Naive thymus-derived CD8-positive, alpha-beta T cell (primary cell): ENCODE data around the gene LPP. TPM values are rescaled to one million over a fixed set of nuclear protein-coding genes. Genes with fewer than 3 reads are reported as not detected.

Experiments
- ATAC-seq, 2 donors: fragments of 150-1000 bp; cut with Tn5 transposase in 1 of 2; sonication (Bioruptor Pico), chemical (Tn5 transposase) in 1 of 2; 1 replicate in 1 of 2; 2 replicates in 1 of 2; pipeline ENCODE4 v1.10.0; 2021; ENCODE audit warnings: mild to moderate bottlenecking in 2 of 2, moderate library complexity in 2 of 2
- POLR2A ChIA-PET: fragments of 350-600 bp; sonication (Branson Sonifier 250); formaldehyde crosslinking; loops from one replicate; lab custom pipeline; 2021; ENCODE audit warnings: antibody characterized with exemption; lab: Charles Lee
- DNase-seq, 10 donors: peaks; one replicate each; pipeline versions ENCODE4 v3.0.0 to v3.0.0-alpha.2; 2020 to 2022
- H3K27ac Mint-ChIP-seq, 10 donors: one replicate each; pipeline ENCODE4 v1.8.0; 2020 to 2022; ENCODE audit warnings: mild to moderate bottlenecking in 10 of 10, mixed read lengths in 10 of 10, moderate library complexity in 4 of 10, inconsistent platforms in 1 of 10
- H3K27me3 Mint-ChIP-seq, 5 donors: one replicate each; pipeline ENCODE4 v1.8.0; 2021 to 2022; ENCODE audit warnings: mixed read lengths in 5 of 5
- H3K36me3 Mint-ChIP-seq, 3 donors: one replicate each; pipeline ENCODE4 v1.8.0; 2020 to 2022; ENCODE audit warnings: mixed read lengths in 3 of 3, mild to moderate bottlenecking in 2 of 3, inconsistent platforms in 1 of 3
- H3K4me1 Mint-ChIP-seq, 4 donors: one replicate each; pipeline ENCODE4 v1.8.0; 2021 to 2022; ENCODE audit warnings: mixed read lengths in 4 of 4
- H3K4me3 Mint-ChIP-seq, 10 donors: one replicate each; pipeline ENCODE4 v1.8.0; 2020 to 2022; ENCODE audit warnings: mild to moderate bottlenecking in 10 of 10, mixed read lengths in 10 of 10, moderate library complexity in 6 of 10, inconsistent platforms in 1 of 10
- H3K9me3 Mint-ChIP-seq, 9 donors: one replicate each; pipeline ENCODE4 v1.8.0; 2020 to 2022; ENCODE audit warnings: mixed read lengths in 9 of 9, mild to moderate bottlenecking in 3 of 9, inconsistent platforms in 1 of 9, moderate library complexity in 1 of 9
- polyA plus RNA-seq, 3 donors: library from polyadenylated mRNA; unstranded; fragments of 300-500 nt; fragmentation: Illumina TruSeq; gene quantifications; one replicate each; pipeline ENCODE4 v1.2.3, GENCODE V29; 2021
- total RNA-seq, 8 experiments: library from RNA in 2 of 8; stranded (reverse) in 2 of 8; gene quantifications; one replicate each; pipeline ENCODE4 v1.2.3 and lab custom pipeline; 2021 to 2026

Gene LPP
- total and polyA plus RNA-seq, 5 experiments from 2014 or later = 4.9 to 12.5 (median 7.7) TPM

DNA sequence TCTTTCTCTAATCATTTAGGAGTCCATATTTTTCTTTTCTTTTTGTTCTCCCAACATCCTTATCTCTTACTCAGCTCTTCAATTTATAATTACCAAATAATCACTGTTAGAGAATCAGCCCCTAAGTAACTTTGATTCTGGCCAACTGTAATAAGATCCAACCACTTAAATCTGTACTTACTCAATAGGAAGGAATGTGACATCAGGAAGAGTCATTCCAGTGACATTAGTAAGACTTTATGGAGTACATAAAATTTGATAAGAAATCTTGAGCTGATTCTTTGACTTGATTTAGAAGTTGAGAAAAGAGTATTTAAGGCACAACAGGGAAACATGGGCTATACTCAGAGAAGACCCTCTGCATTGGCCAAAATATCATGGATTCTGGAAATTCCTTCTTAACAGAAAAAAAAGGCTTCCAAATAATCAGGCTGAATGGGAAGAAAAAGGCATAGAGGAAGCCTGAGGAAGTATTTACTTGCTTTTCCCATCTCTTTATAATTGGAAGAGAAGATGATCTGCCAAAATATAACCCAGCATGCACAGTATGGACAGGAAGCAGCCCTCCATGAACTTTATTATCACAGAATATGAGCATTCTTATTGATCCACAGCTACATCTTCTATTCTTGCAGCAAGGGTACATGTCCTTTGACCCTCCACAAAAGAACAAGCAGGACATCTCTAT lies 728.1 kb downstream of the LPP start:
- POLR2A ChIA-PET = no interaction called here

DNA sequence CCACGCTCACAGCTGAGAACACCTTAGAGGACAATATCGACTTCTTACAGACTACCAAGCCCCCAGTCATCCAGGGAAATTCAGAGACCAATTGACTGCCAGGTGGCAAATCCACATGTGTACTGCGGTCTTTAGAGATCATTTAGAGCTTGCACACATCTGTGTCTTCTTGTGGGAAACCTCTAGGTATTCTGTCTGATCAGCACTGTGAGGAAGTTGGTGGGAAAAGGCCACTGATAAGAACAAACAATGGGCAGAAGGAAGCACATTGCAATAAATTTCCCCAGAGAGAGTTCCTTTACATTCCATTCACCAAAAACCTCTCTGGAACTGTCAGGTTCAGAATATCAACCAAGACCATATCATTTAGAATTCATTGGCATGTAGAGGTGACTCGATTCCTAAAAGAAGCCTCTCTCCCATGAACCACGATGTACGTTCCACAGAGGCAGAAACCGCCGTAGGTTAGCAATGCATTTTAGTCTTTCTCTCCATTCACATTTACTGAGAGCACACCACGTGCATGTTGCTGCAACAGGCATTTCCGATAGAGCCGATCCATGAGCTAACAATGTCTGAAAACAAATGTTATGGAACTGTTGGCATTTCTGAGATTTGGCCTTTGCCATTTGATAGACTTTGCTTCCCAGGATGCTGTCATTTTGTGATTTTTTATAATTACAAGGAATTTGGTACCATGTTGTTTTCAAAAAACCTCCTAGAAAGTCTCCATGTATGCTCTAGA lies 730.5 kb downstream of the LPP start:
- Mint-ChIP-seq H3K27me3 (no peaks in the 10 kb centered on the region), H3K4me3 (no peak overlapping the region), H3K9me3 (no peaks in the 10 kb centered on the region), H3K27ac (no peak overlapping the region), H3K4me1 (no peaks in the 10 kb centered on the region), H3K36me3 (peaks cover 5 to 20% (median 20%) of the 10 kb centered on the region in 3 donors)
- POLR2A ChIA-PET = interaction anchor here (0.5 to 1.1 kb wide), 2 partner anchors 32 to 861 kb away, joined by 3 read pairs; no protein-coding TSS in a partner anchor
- no peak for ATAC-seq
- DNase-seq = no peak

More for the DNA sequence above, 728.1 kb downstream of the LPP start:
- Mint-ChIP-seq H3K27me3 (no peaks in the 10 kb centered on the region), H3K36me3 (peaks cover 10 to 31% (median 23%) of the 10 kb centered on the region in 3 donors), H3K4me3 (no peak overlapping the region), H3K9me3 (no peaks in the 10 kb centered on the region), H3K27ac (no peak overlapping the region), H3K4me1 (no peaks in the 10 kb centered on the region)
- no peak for DNase-seq
- no peak for ATAC-seq

DNA sequence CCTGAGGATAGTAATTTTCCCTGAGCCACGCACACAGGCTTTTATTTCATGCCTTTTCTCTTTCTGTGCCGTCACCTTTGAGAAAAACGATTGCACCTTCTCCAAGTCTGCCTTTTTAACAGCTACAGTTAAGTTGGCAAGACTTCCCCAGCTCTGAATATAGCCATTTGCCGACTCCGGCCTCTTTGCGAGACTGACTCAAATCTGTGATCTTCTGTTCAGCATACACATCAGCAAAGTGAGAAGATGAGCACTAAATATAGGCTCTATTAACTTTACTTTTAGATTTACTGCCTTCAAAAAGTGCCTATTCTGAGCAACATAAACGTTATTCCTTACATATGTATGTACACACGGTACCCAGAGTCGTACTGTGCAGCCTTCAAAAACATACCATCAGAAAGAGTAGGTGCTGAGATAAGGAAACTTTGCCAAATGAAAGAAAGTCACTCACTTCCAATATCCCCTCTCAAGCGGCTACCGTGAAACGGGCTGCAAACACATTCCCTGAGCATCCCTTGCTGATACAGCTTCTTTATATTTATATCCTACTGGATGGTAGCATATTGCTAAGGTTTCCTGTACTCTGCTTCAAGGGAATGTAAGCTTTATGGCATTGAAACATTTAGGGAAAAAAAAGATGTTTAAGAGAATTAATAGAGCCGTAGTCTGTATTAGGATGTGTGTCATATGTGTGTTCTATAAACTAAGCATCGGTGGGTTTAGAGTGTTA lies 734.5 kb downstream of the LPP start:
- DNase-seq (no peak), ATAC-seq (no peak)
- H3K4me3 Mint-ChIP-seq = no peak overlapping the region
- no peaks in the 10 kb centered on the region for H3K4me1 Mint-ChIP-seq
- no peaks in the 10 kb centered on the region for H3K27me3 Mint-ChIP-seq
- H3K36me3 Mint-ChIP-seq = peaks cover 0 to 7% (median 4%) of the 10 kb centered on the region in 3 donors
- POLR2A ChIA-PET = no interaction called here
- no peaks in the 10 kb centered on the region for H3K9me3 Mint-ChIP-seq
- H3K27ac Mint-ChIP-seq = no peak overlapping the region

DNA sequence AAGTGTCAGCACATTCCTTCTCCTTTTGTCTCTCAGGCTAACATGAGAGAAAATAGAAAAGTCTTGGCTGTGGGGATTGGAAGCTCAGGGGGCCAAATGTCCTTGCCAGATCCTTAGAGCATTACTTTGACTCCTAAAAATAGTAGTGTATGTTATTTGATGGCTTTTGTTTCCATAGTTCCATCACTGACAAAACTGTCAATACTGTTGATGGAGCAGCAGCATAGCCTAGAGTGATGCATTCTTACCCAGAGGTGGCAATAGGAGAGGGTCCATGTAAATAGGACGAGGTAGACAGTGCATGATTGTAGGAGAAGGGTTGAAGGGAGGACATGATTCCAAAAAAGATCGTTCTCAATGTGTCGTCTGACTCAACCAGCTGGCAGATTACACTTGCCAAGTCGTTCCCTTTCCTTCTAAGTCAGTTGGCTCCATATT lies 735.1 kb downstream of the LPP start:
- Mint-ChIP-seq H3K36me3 (peaks cover 0 to 7% (median 4%) of the 10 kb centered on the region in 3 donors), H3K27me3 (no peaks in the 10 kb centered on the region), H3K9me3 (no peaks in the 10 kb centered on the region), H3K4me1 (no peaks in the 10 kb centered on the region), H3K4me3 (no peak overlapping the region), H3K27ac (no peak overlapping the region)
- ATAC-seq (no peak), DNase-seq (no peak)
- POLR2A ChIA-PET = no interaction called here

DNA sequence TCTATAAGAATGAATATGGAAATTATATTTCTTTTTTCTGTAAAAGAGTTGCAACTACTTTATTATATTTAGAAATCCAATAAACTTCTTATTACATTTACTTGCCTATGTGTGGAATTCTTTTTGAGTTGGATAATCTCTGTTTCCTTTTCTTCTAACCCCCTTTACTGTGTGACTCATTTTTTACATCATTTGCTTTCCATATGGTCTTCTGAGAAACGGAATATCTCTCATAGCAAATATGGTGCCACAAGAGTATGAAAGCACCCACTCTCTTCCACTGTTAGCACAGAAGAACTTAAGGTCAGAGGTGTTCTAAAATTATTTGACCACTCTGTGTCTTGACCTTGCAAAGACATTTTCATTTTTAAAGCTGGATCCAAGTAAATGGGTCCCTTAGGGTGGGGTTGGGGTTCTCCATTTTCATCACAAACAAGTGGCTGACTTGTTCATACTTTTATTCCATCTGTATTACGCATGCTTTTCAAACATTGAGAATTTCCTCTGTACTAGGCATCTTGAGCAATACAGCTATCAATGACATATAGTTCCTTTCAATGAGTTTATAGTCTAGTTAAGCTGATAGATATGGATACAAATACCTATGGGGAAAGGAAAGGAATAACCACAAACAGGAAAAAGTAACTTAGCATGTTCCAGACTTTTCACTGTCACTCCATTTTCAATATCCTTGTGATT lies 736.8 kb downstream of the LPP start:
- DNase-seq (no peak), ATAC-seq (no peak)
- Mint-ChIP-seq H3K27ac (no peak overlapping the region), H3K27me3 (no peaks in the 10 kb centered on the region), H3K36me3 (peaks cover 0 to 4% (median 2%) of the 10 kb centered on the region in 3 donors), H3K4me3 (no peak overlapping the region), H3K4me1 (no peaks in the 10 kb centered on the region), H3K9me3 (no peaks in the 10 kb centered on the region)
- POLR2A ChIA-PET = no interaction called here

DNA sequence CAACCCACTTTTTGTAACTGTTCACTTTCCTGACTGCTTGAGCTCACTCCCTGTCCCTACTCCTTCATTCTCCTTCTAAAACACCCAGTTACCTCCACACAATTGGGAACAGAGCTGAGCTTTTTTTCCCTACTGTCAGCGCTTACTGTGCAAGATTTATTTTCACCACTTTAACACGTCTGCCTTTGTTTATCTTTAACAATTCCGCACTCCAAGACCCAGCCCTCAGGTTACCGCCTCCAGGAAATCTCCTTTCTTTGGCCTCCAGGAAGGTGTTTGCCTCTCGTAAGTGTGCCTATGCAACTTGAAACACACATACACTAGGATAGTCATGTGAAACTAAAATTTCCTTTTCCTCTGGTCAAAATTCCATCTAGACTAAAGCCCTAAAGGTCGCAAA lies 745.9 kb downstream of the LPP start:
- Mint-ChIP-seq H3K4me1 (no peaks in the 10 kb centered on the region), H3K27ac (peak overlapping the region in 1 of 10 donors; percentile 45), H3K4me3 (no peak overlapping the region), H3K27me3 (no peaks in the 10 kb centered on the region), H3K36me3 (no peaks in the 10 kb centered on the region), H3K9me3 (no peaks in the 10 kb centered on the region)
- ATAC-seq (no peak), DNase-seq (no peak)
- POLR2A ChIA-PET = no interaction called here

DNA sequence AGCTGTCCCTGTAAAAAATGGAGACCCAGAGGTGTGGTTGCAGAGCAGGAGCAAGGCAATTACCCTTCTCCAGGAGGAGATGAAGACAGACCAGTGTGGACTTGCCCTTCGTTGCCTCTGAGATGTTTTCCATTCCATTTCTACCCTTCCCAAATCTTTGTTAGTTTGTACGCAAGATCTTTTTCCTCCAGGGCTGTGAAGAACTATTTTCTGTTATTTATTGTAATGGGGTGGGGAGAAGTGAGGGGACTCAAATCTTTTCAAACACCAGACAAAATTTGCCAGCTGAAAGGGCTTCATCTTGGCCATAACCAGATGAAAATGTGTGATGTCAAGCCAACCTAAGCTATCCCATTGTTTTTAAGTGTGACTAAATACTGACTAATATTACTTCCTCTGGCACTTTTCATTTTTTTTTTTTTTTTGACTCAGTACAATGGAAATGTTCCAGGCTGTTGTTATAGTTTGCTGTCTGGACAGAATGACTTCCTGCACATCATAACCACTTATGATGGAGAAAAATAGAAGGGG lies 746.5 kb downstream of the LPP start:
- DNase-seq = no peak
- Mint-ChIP-seq H3K4me3 (no peak overlapping the region), H3K4me1 (no peaks in the 10 kb centered on the region), H3K27me3 (no peaks in the 10 kb centered on the region), H3K27ac (no peak overlapping the region), H3K36me3 (no peaks in the 10 kb centered on the region), H3K9me3 (no peaks in the 10 kb centered on the region)
- no peak for ATAC-seq
- POLR2A ChIA-PET = no interaction called here

DNA sequence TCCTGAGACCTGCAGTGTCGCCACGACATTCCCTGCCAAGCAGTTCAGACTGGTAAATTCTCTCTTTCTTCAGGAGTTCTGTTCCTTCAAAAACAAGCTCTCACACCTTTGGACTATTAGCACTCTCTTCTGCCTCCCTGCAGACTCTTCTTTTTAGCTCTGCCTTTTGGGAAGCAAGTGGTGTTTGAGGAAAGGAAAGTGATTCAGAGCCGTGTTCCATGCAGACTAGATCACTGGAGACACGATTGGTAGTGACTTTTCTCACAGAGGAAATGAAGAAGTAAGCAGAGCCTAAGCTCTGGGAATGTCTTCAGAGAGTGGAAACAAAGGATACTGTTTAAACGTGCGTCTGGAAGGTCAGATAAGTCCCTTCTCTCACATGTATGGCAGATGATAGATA lies 747.2 kb downstream of the LPP start:
- POLR2A ChIA-PET = no interaction called here
- Mint-ChIP-seq H3K27me3 (no peaks in the 10 kb centered on the region), H3K9me3 (no peaks in the 10 kb centered on the region), H3K4me3 (no peak overlapping the region), H3K27ac (no peak overlapping the region), H3K36me3 (no peaks in the 10 kb centered on the region), H3K4me1 (no peaks in the 10 kb centered on the region)
- DNase-seq (no peak), ATAC-seq (no peak)

DNA sequence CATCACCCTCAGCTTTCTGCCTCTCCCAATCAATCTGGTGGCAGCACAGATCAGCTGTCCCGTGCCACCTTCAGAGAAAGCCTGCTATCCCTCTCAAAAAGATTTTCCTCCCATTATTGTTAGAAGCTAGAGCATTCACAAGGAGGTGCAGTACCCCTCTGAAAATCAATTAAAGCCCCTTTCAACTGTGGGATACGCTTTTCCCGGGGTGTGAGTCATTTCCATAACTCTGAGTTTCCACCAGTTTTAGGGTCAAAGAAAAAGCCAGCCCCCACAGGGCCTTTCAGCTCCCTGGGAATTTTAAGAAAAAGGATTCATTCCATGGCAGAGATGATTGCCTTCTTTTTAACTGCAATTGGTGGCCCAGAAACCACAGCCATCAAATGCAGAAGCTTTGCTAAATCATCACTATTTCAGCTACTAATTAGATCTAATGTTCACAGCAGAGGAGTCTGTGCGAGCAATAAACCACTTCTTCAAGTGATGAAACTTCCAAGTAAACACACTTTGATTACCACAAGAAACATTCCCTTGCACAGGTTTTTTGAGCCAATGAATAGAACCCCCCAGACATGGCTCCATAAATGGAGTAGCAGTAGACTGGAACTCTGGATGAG lies 747.8 kb downstream of the LPP start:
- DNase-seq = no peak
- H3K36me3 Mint-ChIP-seq = no peaks in the 10 kb centered on the region
- H3K4me1 Mint-ChIP-seq = no peaks in the 10 kb centered on the region
- no peak overlapping the region for H3K4me3 Mint-ChIP-seq
- H3K27ac Mint-ChIP-seq = no peak overlapping the region
- no peak for ATAC-seq
- no peaks in the 10 kb centered on the region for H3K27me3 Mint-ChIP-seq
- H3K9me3 Mint-ChIP-seq = no peaks in the 10 kb centered on the region
- POLR2A ChIA-PET = no interaction called here

DNA sequence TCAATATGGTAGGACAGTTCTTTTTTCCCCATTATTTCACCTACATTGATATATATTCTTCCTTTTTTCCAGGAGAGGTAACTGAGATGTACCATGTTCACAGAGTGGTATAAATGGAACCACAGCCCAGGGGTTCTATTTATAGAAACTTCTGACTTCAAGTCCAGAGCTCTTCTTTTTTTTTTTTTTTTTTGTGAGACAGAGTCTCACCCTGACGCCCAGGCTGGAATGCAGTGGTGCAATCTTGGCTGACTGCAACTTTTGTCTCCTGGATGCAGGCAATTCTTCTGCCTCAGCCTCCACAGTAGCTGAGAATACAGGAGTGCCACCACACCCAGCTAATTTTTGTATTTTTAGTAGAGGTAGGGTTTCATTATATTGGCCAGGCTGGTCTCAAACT lies 750.7 kb downstream of the LPP start:
- H3K27me3 Mint-ChIP-seq = no peaks in the 10 kb centered on the region
- no peaks in the 10 kb centered on the region for H3K4me1 Mint-ChIP-seq
- DNase-seq (no peak), ATAC-seq (no peak)
- peak overlapping the region in 1 of 10 donors; percentile 29 for H3K27ac Mint-ChIP-seq
- H3K4me3 Mint-ChIP-seq = no peak overlapping the region
- no peaks in the 10 kb centered on the region for H3K9me3 Mint-ChIP-seq
- POLR2A ChIA-PET = no interaction called here
- H3K36me3 Mint-ChIP-seq = no peaks in the 10 kb centered on the region

DNA sequence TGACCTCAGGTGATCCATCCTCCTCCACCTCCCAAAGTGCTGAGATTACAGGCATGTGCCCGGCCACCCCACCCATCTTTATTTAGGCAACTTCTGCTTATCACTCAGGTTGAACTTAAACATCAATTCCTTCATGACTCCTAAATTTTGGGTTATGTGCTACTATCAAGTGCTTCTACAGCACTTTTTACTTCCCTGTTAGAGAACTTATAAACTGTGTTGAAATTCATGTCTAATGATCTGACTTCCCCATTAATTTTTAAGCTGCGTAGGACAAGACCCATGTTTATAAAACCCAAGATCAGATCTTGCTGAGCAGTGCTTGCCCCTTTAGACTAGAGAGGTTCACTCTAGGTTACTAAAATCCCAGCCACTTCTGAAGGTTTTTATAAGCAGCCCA lies 751.6 kb downstream of the LPP start:
- no peaks in the 10 kb centered on the region for H3K9me3 Mint-ChIP-seq
- no peak overlapping the region for H3K4me3 Mint-ChIP-seq
- H3K4me1 Mint-ChIP-seq = no peaks in the 10 kb centered on the region
- H3K27me3 Mint-ChIP-seq = no peaks in the 10 kb centered on the region
- no peak for ATAC-seq
- H3K36me3 Mint-ChIP-seq = no peaks in the 10 kb centered on the region
- POLR2A ChIA-PET = no interaction called here
- H3K27ac Mint-ChIP-seq = peak overlapping the region in 1 of 10 donors; percentile 29
- DNase-seq = no peak

DNA sequence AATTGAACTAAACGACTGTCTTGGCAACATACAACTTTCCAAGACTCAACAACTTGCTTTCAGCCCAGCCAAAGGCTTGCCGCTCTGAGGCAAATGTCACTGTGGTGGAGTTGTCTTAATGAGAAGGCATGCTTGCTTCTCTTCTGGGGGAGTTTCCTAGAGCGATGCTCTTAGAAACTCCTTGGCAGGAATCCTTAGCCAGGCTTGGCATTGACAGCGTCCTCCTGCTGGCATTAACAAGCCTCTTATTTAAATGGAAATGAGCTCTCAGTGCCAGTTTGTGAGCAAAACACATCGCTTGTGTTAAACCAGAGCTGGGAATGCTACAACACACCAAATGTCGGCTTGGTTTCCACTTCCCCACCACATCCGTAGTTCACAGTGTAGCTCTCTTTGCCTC lies 752.3 kb downstream of the LPP start:
- DNase-seq (no peak), ATAC-seq (no peak)
- Mint-ChIP-seq H3K36me3 (no peaks in the 10 kb centered on the region), H3K4me1 (no peaks in the 10 kb centered on the region), H3K27me3 (no peaks in the 10 kb centered on the region), H3K9me3 (no peaks in the 10 kb centered on the region), H3K27ac (no peak overlapping the region), H3K4me3 (no peak overlapping the region)
- POLR2A ChIA-PET = no interaction called here
